Measurements from ENCODE around the gene KRTAP20-2. TPM values are rescaled to one million over a fixed set of nuclear protein-coding genes. Genes with fewer than 3 reads are reported as not detected.

The KRTAP20-2 gene
- total and polyA plus RNA-seq, 2 donors, result not detected

GRCh38 chr21:30616125-30616524, 18.9 kb upstream of the KRTAP20-2 start, which contains the start of gene KRTAP20-1:
TSS of gene KRTAP20-1 (plus strand) at chr21:30616425. CDS start at chr21:30616455, 30 bp downstream.
- H3K9me3 ChIP-seq (ENCODE audit: control insufficient read depth in 2 of 2, insufficient read depth in 1 of 2, low read length in 1 of 2), result peaks cover 0 to 3% of the 10 kb centered on the region in 2 donors
- no peak within 1 kb of the TSS for H3K27ac ChIP-seq (ENCODE audit: low read depth in 1 of 2, low read length in 1 of 2)
- H3K4me3 ChIP-seq (ENCODE audit: low read length in 2 of 2), result no peak within 1 kb of the TSS
- H3K27me3 ChIP-seq (ENCODE audit: control insufficient read depth in 2 of 2, insufficient read depth in 1 of 2, low read length in 1 of 2), result no peaks in the 10 kb centered on the region
- H3K36me3 ChIP-seq (ENCODE audit: control insufficient read depth in 2 of 2, insufficient read depth in 2 of 2, low read length in 1 of 2), result no peaks in the 10 kb centered on the region
- H3K4me1 ChIP-seq (ENCODE audit: control insufficient read depth in 2 of 2, insufficient read depth in 2 of 2, low read length in 2 of 2), result no peaks in the 10 kb centered on the region
- WGBS, result 98% methylated on average over 2 of the region's 2 CpGs
- no peak for DNase-seq (ENCODE audit: low read depth in 6 of 9, low spot score in 9 of 9)

GRCh38 chr21:30620080-30620479, 14.9 kb upstream of the KRTAP20-2 start:
- Histone ChIP-seq H3K9me3 (ENCODE audit: control insufficient read depth in 2 of 2, insufficient read depth in 1 of 2, low read length in 1 of 2) (peaks cover 0 to 3% of the 10 kb centered on the region in 2 donors), H3K4me3 (ENCODE audit: low read length in 2 of 2) (no peak overlapping the region), H3K27me3 (ENCODE audit: control insufficient read depth in 2 of 2, insufficient read depth in 1 of 2, low read length in 1 of 2) (no peaks in the 10 kb centered on the region), H3K4me1 (ENCODE audit: control insufficient read depth in 2 of 2, insufficient read depth in 2 of 2, low read length in 2 of 2) (no peaks in the 10 kb centered on the region), H3K27ac (ENCODE audit: low read depth in 1 of 2, low read length in 1 of 2) (no peak overlapping the region), H3K36me3 (ENCODE audit: control insufficient read depth in 2 of 2, insufficient read depth in 2 of 2, low read length in 1 of 2) (no peaks in the 10 kb centered on the region)
- no peak for DNase-seq (ENCODE audit: low read depth in 6 of 9, low spot score in 9 of 9)

GRCh38 chr21:30620522-30620921, 14.5 kb upstream of the KRTAP20-2 start, which contains the start of gene KRTAP20-4:
TSS of gene KRTAP20-4 (plus strand) at chr21:30620627.
- H3K27ac ChIP-seq (ENCODE audit: low read depth in 1 of 2, low read length in 1 of 2), result no peak within 1 kb of the TSS
- no peaks in the 10 kb centered on the region for H3K36me3 ChIP-seq (ENCODE audit: control insufficient read depth in 2 of 2, insufficient read depth in 2 of 2, low read length in 1 of 2)
- H3K9me3 ChIP-seq (ENCODE audit: control insufficient read depth in 2 of 2, insufficient read depth in 1 of 2, low read length in 1 of 2), result peaks cover 0 to 7% of the 10 kb centered on the region in 2 donors
- H3K27me3 ChIP-seq (ENCODE audit: control insufficient read depth in 2 of 2, insufficient read depth in 1 of 2, low read length in 1 of 2), result no peaks in the 10 kb centered on the region
- WGBS, result 95% methylated on average over 3 of the region's 3 CpGs
- no peaks in the 10 kb centered on the region for H3K4me1 ChIP-seq (ENCODE audit: control insufficient read depth in 2 of 2, insufficient read depth in 2 of 2, low read length in 2 of 2)
- H3K4me3 ChIP-seq (ENCODE audit: low read length in 2 of 2), result no peak within 1 kb of the TSS
- no peak for DNase-seq (ENCODE audit: low read depth in 6 of 9, low spot score in 9 of 9)

GRCh38 chr21:30623362-30623761, 11.6 kb upstream of the KRTAP20-2 start:
- Histone ChIP-seq H3K4me3 (ENCODE audit: low read length in 2 of 2) (no peak overlapping the region), H3K27me3 (ENCODE audit: control insufficient read depth in 2 of 2, insufficient read depth in 1 of 2, low read length in 1 of 2) (no peaks in the 10 kb centered on the region), H3K4me1 (ENCODE audit: control insufficient read depth in 2 of 2, insufficient read depth in 2 of 2, low read length in 2 of 2) (no peaks in the 10 kb centered on the region), H3K36me3 (ENCODE audit: control insufficient read depth in 2 of 2, insufficient read depth in 2 of 2, low read length in 1 of 2) (no peaks in the 10 kb centered on the region), H3K9me3 (ENCODE audit: control insufficient read depth in 2 of 2, insufficient read depth in 1 of 2, low read length in 1 of 2) (peaks cover 0 to 7% of the 10 kb centered on the region in 2 donors), H3K27ac (ENCODE audit: low read depth in 1 of 2, low read length in 1 of 2) (no peak overlapping the region)
- WGBS, result 97% methylated on average over 3 of the region's 3 CpGs
- no peak for DNase-seq (ENCODE audit: low read depth in 6 of 9, low spot score in 9 of 9)

GRCh38 chr21:30625449-30626165, 9.4 kb upstream of the KRTAP20-2 start:
- WGBS, result 83% methylated on average over 4 of the region's 4 CpGs
- no peak for DNase-seq (ENCODE audit: low read depth in 6 of 9, low spot score in 9 of 9)
- Histone ChIP-seq H3K36me3 (ENCODE audit: control insufficient read depth in 2 of 2, insufficient read depth in 2 of 2, low read length in 1 of 2) (no peaks in the 10 kb centered on the region), H3K4me1 (ENCODE audit: control insufficient read depth in 2 of 2, insufficient read depth in 2 of 2, low read length in 2 of 2) (no peaks in the 10 kb centered on the region), H3K4me3 (ENCODE audit: low read length in 2 of 2) (no peak overlapping the region), H3K9me3 (ENCODE audit: control insufficient read depth in 2 of 2, insufficient read depth in 1 of 2, low read length in 1 of 2) (peaks cover 0 to 7% of the 10 kb centered on the region in 2 donors), H3K27me3 (ENCODE audit: control insufficient read depth in 2 of 2, insufficient read depth in 1 of 2, low read length in 1 of 2) (no peaks in the 10 kb centered on the region), H3K27ac (ENCODE audit: low read depth in 1 of 2, low read length in 1 of 2) (no peak overlapping the region)

- Histone ChIP-seq H3K27ac (ENCODE audit: low read depth in 1 of 2, low read length in 1 of 2) (no peak overlapping the region), H3K36me3 (ENCODE audit: control insufficient read depth in 2 of 2, insufficient read depth in 2 of 2, low read length in 1 of 2) (no peaks in the 10 kb centered on the region), H3K4me1 (ENCODE audit: control insufficient read depth in 2 of 2, insufficient read depth in 2 of 2, low read length in 2 of 2) (no peaks in the 10 kb centered on the region), H3K9me3 (ENCODE audit: control insufficient read depth in 2 of 2, insufficient read depth in 1 of 2, low read length in 1 of 2) (peaks cover 0 to 7% of the 10 kb centered on the region in 2 donors), H3K4me3 (ENCODE audit: low read length in 2 of 2) (no peak overlapping the region), H3K27me3 (ENCODE audit: control insufficient read depth in 2 of 2, insufficient read depth in 1 of 2, low read length in 1 of 2) (no peaks in the 10 kb centered on the region)
- DNase-seq (ENCODE audit: low read depth in 6 of 9, low spot score in 9 of 9), result no peak
- WGBS, result 83% methylated on average over 4 of the region's 4 CpGs
Observed at GRCh38 chr21:30628109-30628508, 6.9 kb upstream of the KRTAP20-2 start.

GRCh38 chr21:30629200-30629599, 5.8 kb upstream of the KRTAP20-2 start:
- H3K4me3 ChIP-seq (ENCODE audit: low read length in 2 of 2), result no peak overlapping the region
- 82% methylated on average over 1 of the region's 1 CpG for WGBS
- H3K27me3 ChIP-seq (ENCODE audit: control insufficient read depth in 2 of 2, insufficient read depth in 1 of 2, low read length in 1 of 2), result no peaks in the 10 kb centered on the region
- H3K27ac ChIP-seq (ENCODE audit: low read depth in 1 of 2, low read length in 1 of 2), result no peak overlapping the region
- H3K36me3 ChIP-seq (ENCODE audit: control insufficient read depth in 2 of 2, insufficient read depth in 2 of 2, low read length in 1 of 2), result no peaks in the 10 kb centered on the region
- peaks cover 0 to 7% of the 10 kb centered on the region in 2 donors for H3K9me3 ChIP-seq (ENCODE audit: control insufficient read depth in 2 of 2, insufficient read depth in 1 of 2, low read length in 1 of 2)
- no peak for DNase-seq (ENCODE audit: low read depth in 6 of 9, low spot score in 9 of 9)
- no peaks in the 10 kb centered on the region for H3K4me1 ChIP-seq (ENCODE audit: control insufficient read depth in 2 of 2, insufficient read depth in 2 of 2, low read length in 2 of 2)

GRCh38 chr21:30638686-30639085, 3.7 kb downstream of the KRTAP20-2 start:
- no peak for DNase-seq (ENCODE audit: low read depth in 6 of 9, low spot score in 9 of 9)
- Histone ChIP-seq H3K9me3 (ENCODE audit: control insufficient read depth in 2 of 2, insufficient read depth in 1 of 2, low read length in 1 of 2) (no peaks in the 10 kb centered on the region), H3K4me3 (ENCODE audit: low read length in 2 of 2) (no peak overlapping the region), H3K27me3 (ENCODE audit: control insufficient read depth in 2 of 2, insufficient read depth in 1 of 2, low read length in 1 of 2) (no peaks in the 10 kb centered on the region), H3K4me1 (ENCODE audit: control insufficient read depth in 2 of 2, insufficient read depth in 2 of 2, low read length in 2 of 2) (no peaks in the 10 kb centered on the region), H3K27ac (ENCODE audit: low read depth in 1 of 2, low read length in 1 of 2) (no peak overlapping the region), H3K36me3 (ENCODE audit: control insufficient read depth in 2 of 2, insufficient read depth in 2 of 2, low read length in 1 of 2) (no peaks in the 10 kb centered on the region)
- 92% methylated on average over 3 of the region's 3 CpGs for WGBS

- no peaks in the 10 kb centered on the region for H3K36me3 ChIP-seq (ENCODE audit: control insufficient read depth in 2 of 2, insufficient read depth in 2 of 2, low read length in 1 of 2)
- WGBS, result 98% methylated on average over 2 of the region's 2 CpGs
- no peak for DNase-seq (ENCODE audit: low read depth in 6 of 9, low spot score in 9 of 9)
Observed at GRCh38 chr21:30642564-30642963, 7.6 kb downstream of the KRTAP20-2 start, which contains the start of gene KRTAP20-3. TSS of gene KRTAP20-3 (plus strand) at chr21:30642864.

More at GRCh38 chr21:30642564-30642963, 7.6 kb downstream of the KRTAP20-2 start, which contains the start of gene KRTAP20-3:
- no peak within 1 kb of the TSS for H3K4me3 ChIP-seq (ENCODE audit: low read length in 2 of 2)
- H3K27me3 ChIP-seq (ENCODE audit: control insufficient read depth in 2 of 2, insufficient read depth in 1 of 2, low read length in 1 of 2), result no peaks in the 10 kb centered on the region
- H3K27ac ChIP-seq (ENCODE audit: low read depth in 1 of 2, low read length in 1 of 2), result no peak within 1 kb of the TSS
- no peaks in the 10 kb centered on the region for H3K4me1 ChIP-seq (ENCODE audit: control insufficient read depth in 2 of 2, insufficient read depth in 2 of 2, low read length in 2 of 2)
- H3K9me3 ChIP-seq (ENCODE audit: control insufficient read depth in 2 of 2, insufficient read depth in 1 of 2, low read length in 1 of 2), result no peaks in the 10 kb centered on the region

Measured in thymus (tissue), 11 donors.